DND-41 (cell line): ENCODE results near the gene ATP10A.

Experiments used
- CTCF ChIP-seq: IDR thresholded peaks from 2 replicates; pipeline ENCODE4 v1.5.1; 2012; ENCODE audit warnings: borderline replicate concordance, low read length, moderate library complexity, mild to moderate bottlenecking; ENCODE audit not compliant: poor library complexity, severe bottlenecking; ENCODE audit errors: extremely low read depth
- EZH2 ChIP-seq: IDR thresholded peaks from 3 replicates; pipeline ENCODE4 v1.6.1; 2012; ENCODE audit warnings: borderline replicate concordance, low read depth, mild to moderate bottlenecking, moderate library complexity, low read length, inconsistent platforms; ENCODE audit not compliant: severe bottlenecking

- no peak for TF ChIP-seq CTCF
- TF ChIP-seq EZH2: no peak
Observed at GRCh38 chr15:25683415-25683814, 179.7 kb downstream of the ATP10A start.
